IPS DF 19.7 (cell line): ENCODE results near the gene ELFN2.

ENCODE experiments used
- DNase-seq: peaks from one replicate; pipeline ENCODE4 v3.0.0-alpha.2; 2013; ENCODE audit warnings: low read depth, low spot score

Gene ELFN2

DNA sequence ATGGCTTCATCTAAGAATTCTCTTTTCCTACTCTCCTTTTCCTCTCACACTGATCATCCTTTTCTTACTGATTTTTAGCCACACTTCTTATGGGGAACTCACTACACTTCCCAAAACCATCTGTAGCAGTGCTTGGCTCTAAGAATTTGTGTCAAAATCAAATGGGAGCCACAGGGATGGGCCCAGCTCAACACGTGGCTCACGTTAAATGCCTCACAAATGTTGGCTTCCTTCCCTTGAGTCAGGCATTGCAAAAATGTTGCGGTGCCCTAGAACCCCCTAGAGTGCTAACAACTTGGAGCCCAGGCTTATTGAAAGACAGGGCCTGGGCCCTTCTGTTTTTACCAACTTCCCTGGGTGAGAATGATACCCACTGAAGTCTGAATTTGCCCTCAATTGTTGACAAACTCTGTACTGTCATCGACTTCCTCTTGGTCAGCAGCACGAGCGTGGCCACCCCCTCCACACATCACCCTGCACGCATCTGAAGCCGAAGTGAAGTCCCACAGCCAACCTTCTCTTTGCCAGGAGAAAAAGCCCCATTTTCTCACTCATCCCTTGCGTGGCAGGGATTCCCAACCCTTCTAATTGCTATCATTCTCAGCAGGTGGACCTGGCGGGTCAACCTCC, 69.7 kb downstream of the ELFN2 start:
- DNase-seq, result no peak

DNA sequence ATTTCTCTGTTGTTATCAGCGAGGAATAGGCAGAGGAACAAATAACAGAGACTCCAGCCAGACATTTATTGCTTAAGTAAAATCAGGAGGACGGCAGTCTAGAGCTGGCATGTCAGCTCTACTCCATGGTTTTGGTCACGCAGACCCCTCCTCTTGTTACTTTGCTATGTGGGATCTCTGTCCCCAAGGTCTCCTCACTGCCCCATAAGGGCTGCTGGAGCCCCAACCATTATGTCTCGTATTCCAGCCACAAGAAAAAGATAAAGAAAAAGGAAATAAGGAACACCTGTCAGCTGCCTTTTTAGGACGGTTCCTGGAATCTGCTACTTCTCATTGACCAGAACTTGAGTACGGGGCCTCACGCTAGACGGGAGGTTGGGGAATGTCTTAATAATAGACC, 70.4 kb downstream of the ELFN2 start:
- no peak for DNase-seq

DNA sequence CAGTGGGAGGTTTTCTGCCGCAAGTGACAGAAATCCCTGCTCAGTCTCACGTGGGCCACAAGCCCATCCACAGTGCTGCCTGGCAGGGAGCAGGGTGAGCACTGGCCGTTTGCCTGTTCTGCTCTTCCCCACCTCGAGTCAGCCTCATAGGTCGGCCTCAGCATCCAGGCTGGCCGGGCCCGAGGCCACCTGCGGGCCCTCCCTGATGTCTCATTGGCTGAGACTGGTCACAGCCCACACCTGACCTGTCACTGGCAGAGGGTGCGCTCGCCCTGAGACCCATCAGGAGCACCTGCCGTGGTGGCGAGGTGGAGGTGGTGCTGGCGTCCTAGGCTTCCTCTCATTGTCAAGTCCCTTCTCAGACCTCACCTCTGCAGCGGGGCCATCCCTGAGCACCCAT, 72.1 kb downstream of the ELFN2 start:
- DNase-seq, result no peak

DNA sequence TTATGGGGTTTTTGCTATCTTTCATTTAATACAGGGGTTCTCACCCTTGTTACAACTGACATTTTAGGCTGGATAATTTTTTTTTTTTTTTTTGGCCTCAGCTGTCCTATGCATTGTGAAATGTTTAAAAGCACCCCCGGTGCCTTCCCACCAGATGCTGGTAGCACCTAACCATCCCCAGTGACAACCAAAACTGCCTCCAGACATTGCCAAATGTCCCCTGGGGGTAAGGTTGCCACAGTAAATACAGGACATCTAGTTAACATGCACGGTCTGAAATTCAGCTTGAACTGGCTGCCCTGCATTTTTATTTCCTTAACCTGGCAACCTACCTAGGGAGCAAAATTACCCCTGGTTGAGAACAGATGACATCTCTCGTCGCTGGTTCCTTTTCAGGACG, 72.6 kb downstream of the ELFN2 start:
- no peak for DNase-seq

DNA sequence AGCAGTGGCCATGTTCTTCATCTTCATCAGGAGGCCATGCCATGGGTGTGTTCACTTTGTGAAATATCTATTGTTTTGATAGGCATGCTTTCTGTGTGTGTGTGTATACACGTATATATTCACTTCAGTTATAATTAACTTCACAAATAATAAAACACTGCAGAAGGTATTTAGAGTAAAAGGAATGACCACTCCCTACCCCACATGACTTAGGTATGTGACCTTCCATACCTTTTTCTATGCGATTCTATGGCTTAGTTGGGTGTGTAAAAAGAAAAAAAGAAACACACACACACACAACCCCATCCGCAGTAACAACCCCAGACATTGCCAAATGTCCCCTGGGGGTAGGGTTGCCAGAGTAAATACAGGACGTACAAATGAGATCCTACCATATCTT, 73.0 kb downstream of the ELFN2 start:
- no peak for DNase-seq

DNA sequence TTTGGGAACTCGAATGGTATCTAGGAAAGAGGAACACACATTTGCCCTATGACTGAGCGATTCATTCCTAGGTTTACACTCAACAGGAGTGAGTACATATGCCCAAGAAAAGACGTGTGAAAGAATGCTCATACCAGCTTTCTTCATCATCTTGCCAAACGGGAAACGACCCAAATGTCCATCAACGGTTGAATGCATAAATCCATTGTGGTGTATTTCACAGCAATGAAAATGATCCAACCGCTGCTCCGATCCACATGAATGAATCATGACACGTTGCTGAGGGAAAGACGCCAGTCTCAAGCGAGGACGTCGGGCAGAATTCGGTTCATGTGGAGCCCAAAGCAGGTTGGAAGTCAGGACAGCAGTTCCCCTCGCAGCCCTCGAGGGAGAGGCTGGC, 73.4 kb downstream of the ELFN2 start:
- DNase-seq, result no peak

DNA sequence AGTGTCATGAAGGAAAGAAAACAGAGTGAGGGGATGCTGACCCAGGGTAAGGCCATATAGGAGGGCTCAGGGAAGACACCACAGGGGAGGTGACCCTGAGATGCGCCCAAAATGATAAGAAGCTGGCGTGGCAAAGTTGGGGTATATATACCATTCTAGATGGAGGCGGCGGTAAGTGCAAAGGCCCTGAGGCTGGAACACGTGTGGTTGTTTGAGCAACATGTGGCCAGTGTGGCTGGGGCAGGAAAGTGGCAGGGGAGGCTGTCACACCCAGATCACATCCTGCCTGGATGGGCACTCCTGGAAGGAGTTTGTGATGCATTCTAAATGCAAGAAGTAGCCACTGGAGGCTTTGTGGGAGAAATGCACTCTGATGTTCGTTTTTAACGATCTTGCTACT, 74.8 kb downstream of the ELFN2 start:
- no peak for DNase-seq

DNA sequence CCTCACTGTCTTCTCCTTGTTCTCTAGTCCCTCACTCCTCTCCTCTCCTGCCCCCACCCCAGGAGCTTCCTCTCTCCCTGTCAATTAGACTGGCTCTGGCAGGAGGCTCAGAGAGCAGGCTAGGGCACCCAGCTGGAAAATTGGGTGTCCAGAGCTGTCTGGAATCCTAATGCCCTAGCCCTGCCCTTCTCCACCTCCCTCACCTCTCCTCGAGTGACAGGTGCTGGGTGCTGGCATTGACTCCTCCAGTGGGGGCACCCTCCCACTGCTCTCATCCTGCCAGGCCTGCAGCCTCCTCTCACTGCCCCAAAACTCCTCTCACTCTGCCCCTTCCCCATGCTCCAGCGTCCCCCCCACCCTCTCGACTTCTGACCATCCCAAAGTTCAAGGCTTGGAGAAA, 76.0 kb downstream of the ELFN2 start:
- no peak for DNase-seq

DNA sequence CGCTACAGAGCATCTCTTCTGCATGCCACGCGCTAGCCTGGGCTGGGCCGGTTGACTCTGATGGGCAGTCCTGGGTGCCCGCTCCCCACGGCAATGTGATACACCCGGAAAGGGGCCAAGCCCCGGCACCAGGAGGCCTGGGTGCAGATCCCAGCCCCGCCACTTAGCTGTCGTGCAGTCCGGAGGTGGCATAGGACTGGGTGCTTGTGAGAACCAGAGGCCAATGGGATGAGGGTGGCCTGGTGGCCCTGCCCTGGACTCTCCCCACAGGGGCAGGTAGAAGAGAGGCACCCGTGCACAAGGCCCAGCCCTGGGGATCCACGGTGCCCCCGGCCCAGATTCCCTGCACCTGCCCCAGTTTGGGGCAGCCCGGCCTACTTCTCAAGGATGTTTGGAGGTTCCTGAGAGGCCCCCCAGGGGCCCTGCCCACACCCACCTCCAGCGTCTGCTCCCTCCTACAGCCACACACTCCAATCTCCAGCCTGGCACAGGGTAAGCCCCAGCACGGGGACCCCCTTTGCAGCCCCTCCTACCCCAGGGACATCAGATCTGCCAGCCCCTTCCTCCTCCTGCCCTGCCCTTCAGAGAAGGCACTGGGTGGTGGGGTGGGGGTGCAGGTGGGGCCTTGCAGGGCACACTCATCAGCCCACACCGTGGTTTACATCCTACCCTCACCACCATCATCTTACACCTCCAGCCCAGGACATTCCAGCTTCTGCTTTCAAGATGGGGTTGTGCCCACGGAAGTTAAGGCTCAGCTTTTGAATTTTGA, 78.0 kb downstream of the ELFN2 start:
- no peak for DNase-seq

DNA sequence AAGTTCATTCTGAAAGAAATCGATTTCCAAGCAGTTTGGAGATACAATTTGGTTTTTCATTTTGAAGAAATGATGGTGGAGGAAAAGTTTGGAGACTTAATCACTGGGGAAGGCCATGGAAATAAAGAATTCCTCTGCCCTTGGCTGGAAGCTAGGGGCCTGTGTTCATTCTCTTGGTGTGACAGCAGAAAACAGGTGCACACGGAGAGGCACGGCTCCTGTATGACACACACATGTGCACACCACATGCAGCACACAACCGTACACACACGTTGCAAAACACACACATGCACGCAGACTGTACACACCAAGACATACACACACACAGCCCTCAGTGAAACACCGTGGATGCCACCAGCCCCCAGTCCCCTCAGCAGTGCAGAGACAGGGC, 80.8 kb downstream of the ELFN2 start:
- DNase-seq, result no peak

DNA sequence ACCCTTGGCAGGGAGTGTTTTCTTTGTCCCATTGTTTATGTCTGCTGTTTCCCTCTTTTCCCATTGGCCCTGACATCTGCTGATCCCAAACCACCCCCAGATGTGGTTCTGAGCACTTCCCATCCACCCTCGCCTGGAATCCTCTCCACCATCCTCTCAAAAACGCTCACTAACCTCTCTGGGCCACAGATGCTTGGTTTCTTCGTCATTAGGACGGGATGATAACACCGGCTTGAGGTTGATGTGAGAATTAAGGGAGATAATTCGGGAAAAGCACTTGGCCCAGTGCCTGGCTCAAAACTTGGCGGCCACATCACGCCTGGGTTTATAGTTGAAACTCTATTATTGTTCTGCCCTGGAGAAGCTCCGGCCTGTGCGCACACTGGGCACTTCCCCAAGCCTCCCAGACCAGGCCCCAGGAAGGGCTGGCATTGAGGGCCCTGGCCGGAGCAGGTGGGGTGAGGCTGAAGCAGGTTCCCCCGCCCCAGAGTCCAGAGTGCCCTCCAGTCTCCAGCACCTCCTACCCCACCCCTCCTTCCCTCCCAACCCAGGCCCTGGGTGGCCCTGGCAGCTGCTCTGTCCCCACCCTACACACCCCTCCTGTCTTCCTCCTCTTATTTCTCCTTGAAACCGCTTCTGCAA, 81.3 kb downstream of the ELFN2 start:
- no peak for DNase-seq

DNA sequence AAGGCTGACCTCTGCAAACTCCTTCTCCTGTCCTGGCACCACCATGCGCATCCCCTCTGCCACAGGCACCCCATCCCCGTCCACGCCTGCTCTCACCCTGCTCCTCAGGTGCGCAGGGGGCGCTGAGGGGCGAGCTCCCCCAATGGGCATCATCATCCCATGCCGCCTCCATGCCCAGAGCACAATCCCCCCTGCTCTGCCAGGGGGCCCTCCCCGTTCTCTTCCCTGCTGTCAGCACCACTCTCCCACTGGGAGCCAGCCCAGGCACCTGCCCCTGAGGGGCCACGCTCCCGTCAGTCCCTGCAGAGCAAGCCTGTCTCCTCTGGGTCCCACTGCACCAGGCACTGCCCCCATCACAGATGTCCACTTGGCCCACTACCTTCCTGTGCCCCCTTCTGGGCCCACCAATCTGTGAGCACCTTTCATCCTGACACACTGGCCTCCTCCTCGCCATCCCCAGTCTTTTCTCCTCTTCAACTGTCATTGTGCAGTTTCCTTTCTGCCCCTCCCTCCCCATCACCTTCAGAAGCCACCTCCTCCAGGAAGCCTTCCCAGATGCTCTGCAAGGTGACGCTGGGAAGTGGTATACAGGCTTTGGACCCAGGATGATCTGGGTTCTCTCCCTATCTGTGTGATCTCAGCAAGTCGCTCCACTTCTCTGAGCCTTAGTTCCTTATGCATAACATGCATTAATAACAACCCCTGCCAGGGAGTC, 82.4 kb downstream of the ELFN2 start:
- no peak for DNase-seq

DNA sequence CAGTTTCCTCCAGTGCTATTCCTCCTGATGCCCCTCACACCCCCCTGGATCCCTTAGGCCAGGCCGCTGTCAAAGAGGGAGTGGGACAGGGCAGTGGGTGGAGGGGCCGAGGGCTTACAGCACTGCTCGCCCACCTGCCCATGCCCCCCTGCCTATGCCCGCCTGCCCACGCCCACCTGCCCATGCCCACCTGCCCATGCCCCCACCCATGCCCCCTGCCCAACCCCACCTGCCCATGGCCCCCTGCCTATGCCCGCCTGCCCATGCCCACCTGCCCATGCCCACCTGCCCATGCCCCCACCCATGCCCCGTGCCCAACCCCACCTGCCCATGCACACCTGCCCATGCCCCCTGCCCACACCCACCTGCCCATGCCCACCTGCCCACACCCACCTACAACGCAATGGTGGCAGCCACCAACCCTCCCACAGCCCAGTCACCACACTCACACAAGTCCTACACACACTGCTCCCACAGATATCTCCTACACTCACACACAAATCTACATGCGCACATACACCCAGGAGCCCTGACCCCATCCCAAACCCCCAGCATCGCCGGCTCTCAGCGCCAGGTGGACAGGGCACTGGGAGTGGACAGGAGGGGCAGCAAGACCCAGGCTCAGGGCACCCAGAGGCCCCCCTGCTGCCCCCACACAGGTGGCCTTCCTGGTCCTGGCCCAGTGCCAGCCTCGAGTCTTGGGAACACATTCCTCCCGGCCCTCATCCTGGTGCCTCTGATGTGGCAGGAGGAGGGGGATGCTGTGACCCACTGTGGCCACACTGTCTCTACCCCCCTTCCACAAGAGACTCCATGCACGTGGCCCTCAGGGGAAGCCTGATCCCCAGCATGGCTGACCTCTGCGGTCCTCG, 83.2 kb downstream of the ELFN2 start:
- no peak for DNase-seq

DNA sequence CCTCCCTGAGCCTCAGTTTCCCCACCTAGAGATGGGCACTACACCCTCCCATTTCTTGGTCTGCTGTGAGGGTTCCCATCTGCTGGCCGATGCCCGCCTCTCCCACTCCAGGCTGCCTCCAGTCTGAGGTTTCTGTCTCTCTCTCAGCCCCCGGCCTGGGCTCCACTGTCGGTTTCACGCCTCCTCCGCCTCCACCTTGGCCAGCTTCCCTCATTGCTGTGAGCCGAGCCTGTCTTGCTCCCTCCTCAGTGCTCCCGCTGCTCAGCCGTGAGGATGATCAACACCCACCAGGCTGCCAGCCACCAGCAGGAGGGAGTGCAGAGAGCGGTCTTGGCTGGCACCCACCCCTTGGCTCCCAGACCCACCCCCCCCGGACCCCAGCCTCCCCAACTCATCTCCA, 83.9 kb downstream of the ELFN2 start:
- no peak for DNase-seq

DNA sequence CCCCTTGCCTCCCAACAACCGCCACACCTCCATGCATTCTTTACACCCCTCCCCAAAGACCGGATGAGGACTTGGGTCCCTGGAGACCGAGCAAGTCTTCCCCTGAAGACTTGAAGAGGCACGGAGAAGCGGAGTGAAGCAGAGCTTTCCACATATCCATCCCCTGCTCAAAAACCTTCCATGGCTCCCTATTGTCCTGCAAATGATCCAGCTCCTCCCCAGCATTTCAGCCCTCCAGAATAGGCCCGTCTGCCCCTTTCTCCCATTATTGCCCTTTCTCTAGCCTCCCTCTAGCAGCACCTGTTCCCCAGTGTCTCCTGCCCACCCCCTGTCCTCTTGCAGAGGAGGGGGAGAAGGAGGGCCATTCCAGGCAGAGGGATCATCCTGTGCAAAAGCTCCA, 85.2 kb downstream of the ELFN2 start:
- DNase-seq, result no peak

DNA sequence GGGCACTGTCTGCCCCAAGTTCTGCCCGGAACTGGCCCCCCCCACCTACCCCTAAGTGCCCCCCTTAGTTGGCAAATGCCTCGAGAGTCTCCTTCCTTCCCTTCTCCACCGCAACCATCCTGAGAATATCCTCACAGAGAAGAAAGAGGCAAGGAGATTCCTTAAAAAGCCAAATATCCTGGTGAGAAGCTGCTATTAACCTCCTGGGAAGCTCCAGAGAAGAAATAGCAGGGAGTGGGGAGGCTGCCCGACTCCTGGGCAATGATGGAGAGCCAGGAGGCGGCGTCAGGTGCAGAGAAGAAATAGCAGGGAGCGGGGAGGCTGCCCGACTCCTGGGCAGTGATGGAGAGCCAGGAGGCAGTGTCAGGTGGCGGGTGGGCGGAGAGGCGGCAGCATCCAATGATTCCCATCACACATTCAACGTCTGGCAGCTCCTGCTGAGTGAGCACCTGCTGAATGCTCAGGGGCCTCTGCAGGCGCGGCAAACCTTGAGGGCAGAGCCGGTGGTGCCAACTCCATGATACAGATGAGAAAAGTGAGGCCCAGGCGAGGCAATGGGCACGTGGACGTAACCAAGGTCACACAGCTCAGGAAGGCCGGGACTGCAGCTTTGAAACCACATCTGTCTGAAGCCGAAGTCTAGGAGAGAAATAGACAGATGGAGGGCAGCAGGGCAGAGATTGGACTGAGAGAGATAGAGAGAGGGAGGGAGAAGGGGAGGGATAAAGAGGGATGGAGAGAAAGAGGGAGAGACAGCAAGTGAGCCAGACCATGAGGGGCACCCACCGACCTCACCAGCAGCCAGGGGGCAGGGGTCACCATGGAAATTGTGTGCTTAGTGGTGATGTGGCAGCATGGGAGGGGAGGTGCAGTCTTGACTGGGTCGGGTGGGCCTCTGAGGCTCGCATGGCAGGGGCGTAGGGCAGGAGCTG, 86.7 kb downstream of the ELFN2 start:
- no peak for DNase-seq

DNA sequence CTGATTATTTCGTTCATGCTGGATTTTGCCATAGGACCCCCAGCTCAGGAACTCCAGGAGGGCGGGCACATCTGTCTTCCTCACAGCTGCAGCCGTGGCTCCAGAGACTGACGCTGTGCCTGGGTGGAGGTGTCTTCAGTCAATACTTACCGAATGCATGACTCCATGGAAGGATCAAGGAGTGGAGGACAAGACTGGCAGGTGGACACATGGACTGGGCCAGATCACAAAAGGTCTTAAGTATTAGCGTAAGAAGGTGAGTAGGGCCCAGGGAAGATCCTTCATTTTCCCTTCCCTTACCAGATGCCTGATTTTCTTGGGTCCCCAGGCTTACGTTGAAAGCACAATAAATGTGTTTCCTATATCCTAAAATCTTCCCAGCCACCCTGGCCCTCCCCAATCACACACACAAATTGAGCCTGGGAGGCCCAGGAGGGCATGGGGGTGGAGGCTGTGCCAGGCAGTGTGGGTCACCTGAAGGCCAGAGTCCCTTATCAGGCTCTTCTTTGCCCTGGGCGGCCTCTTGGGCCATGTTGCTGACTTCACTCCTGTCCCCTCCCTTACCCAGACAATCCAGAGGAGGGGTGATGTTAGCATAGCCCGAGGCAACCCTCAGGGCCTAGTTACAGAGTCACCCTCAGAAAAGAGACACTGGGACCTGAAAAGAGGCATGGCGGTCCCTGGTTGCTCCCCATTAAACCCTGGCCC, 88.6 kb downstream of the ELFN2 start:
- no peak for DNase-seq

DNA sequence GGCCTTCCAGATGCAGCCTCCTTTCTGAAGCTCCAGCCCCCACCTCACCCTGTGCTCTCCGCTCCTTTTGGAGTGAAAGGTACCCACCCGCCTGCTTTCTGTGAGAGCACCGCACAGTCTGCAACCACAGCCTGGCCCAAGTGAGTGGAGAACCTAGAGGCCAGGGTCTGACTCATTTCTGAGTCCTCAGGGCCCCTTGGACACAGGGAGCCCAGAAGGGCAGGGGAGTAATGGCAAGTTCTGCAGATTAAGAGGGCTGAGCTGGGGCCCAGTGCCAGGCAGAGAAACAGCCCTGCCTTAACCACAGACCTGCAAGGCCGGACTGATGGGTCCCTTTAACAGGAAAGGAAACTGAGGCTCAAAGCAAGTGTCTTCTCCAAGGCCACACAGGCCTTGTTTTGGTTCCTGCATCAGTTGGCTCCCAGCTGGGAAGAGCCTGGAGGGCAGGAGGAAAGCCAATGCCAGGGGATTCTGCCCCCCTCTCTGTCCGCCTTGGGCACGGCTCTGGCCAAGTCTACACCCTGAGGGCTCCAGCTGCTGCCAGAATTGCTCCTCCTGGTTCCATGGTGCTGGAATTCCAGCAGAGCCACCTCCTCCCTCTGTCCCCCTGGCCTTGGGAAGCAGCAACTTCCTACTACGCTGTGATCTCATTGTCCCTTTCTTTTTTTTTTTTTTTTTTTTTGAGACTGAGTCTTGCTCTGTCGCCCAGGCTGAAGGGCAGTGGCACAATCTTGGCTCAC, 89.9 kb downstream of the ELFN2 start:
- no peak for DNase-seq

DNA sequence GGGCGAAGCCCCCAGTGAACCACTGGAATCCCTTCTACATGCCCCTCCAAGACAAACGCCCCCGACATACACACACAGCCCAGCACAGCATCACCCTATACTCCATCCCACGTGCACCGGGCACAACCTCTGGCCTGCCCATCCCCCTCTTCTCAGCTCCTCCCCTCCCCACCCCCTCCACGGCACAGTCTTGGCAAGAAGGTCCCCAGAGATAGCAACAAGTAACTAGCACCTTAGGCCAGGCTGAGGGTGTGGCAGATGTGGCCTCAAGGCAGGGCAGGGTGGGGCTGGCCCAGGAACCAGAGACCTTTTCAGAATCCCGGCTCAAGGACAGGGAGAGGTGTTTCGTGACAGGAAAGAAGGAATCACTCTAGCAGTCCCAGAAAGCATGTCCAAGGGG, 90.7 kb downstream of the ELFN2 start:
- DNase-seq, result no peak
